ENCODE results near the gene SEPTIN12. TPM values are rescaled to one million over a fixed set of nuclear protein-coding genes. Genes with fewer than 3 reads are reported as not detected.
A peak's percentile ranks its signal among the peaks of the same experiment; 100 is the strongest.

The SEPTIN12 gene
- total and polyA plus RNA-seq, 2 donors (not counting 3 experiments of a cell fraction or from before 2014, with no cell fraction given), result not detected

DNA sequence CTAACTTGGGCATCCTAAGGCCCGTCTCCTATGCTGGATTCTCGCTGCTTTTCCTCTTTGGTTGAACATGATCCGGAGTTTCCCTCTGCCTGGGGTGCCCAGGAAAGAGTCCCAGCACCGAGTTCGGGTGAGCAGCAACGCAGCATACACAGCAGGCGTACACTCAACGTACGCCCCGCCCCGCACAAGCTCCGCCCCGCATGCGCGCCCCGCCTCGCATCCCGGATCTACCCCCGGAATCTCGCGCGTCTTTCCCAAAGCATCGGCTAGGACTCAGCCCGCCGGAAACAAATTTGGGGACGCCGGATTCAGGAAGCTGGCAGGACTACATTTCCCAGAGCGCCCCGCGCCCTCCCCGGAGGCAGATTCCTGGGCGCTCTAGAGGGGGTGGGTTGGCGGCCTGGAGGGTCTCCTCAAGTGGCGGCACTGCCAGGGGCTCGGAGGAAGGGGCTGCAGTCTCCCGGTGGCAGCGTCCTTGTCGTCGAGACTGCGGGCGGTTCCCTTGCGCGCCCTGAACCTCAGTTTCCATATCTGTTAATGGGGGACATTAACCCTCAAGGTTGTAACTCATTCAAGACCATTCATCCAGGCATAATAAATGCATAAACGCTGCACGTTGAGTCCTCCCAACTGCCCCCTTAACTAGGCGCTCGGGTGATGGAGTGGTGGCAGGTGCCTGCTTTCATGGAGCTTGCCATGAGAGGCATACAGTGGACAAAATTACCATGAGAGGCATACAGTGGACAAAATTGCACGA, 19.4 kb downstream of the SEPTIN12 start:
- ChIA-PET POLR2A (interaction anchor here (0.6 to 1.0 kb wide), 3 partner anchors 10 to 34 kb away, joined by 3 read pairs; partner anchors contain the start of genes ANKS3, DNAAF8 and ROGDI), CTCF (interaction anchor here (0.6 to 1.4 kb wide), 4 partner anchors 17 to 189 kb away, joined by 3 to 6 read pairs (median 3); partner anchors contain the start of genes ANKS3, DNAAF8 and ROGDI)
- intact Hi-C loops (cut with micrococcal nuclease) (loop anchor here (1.0 kb wide), 1 partner anchor 34 kb away; the partner anchor contains the start of gene ROGDI), dilution Hi-C loops (cut with MboI; ENCODE audit: extremely low pct_ligation_motif_present, low sequenced_read_pairs) (no loop called here)
- H3K4me2 ChIP-seq (ENCODE audit: insufficient read depth, low read length), result peak overlapping the region; percentile 90
- H3K79me2 ChIP-seq (ENCODE audit: control insufficient read depth, insufficient read depth, low read length), result peaks cover 12% of the 10 kb centered on the region
- no TSS peak for BruUV-seq (replicated peaks)
- H3K4me1 ChIP-seq (ENCODE audit: control insufficient read depth, extremely low read depth, insufficient read depth, low read length), result peaks cover 15% of the 10 kb centered on the region
- peak overlapping the region; percentile 83 for H2AFZ ChIP-seq (ENCODE audit: low read depth, low read length)
- peak overlapping the region; percentile 53 for H3K9ac ChIP-seq (replicated peaks; ENCODE audit: extremely low read depth, insufficient read depth, low read length)
- no peaks in the 10 kb centered on the region for H3K9me1 ChIP-seq (replicated peaks; ENCODE audit: control insufficient read depth, extremely low read depth, insufficient read depth, low read length)
- TF ChIP-seq POLR2A (IDR thresholded peaks at IDR 0.05; ENCODE audit: low read depth, low read length) (peak; percentile 79), POLR2AphosphoS5 (IDR thresholded peaks at IDR 0.05; ENCODE audit: insufficient read depth, low read depth, low read length) (peak; percentile 57), FOS (IDR thresholded peaks at IDR 0.05; ENCODE audit: borderline replicate concordance, insufficient read depth, low read length) (no peak)
- peaks cover 0 to 10% of the 10 kb centered on the region in 2 experiments for H3K36me3 ChIP-seq (ENCODE audit: control insufficient read depth in 2 of 2, extremely low read depth in 1 of 2, insufficient read depth in 2 of 2, low read length in 2 of 2)
- DNase-seq (ENCODE audit: low read depth, low spot score), result peak; percentile 95
- H4K20me1 ChIP-seq (replicated peaks; ENCODE audit: control insufficient read depth, extremely low read depth, insufficient read depth, low read length), result no peaks in the 10 kb centered on the region
- no peaks in the 10 kb centered on the region for H3K9me3 ChIP-seq (replicated peaks; ENCODE audit: control insufficient read depth, insufficient read depth, low read length)
- H3K4me3 ChIP-seq (replicated peaks in 1 of 3; ENCODE audit: insufficient read depth in 1 of 3, low read depth in 1 of 3, low read length in 3 of 3), result peak overlapping the region; percentile 21 to 68 (median 51)
- peak; percentile 98 for FAIRE-seq
- peak overlapping the region; percentile 33 for H3K27ac ChIP-seq (ENCODE audit: insufficient read depth, low read depth, low read length)
- H3K27me3 ChIP-seq (ENCODE audit: control insufficient read depth in 2 of 2, insufficient read depth in 2 of 2, low read length in 2 of 2), result no peaks in the 10 kb centered on the region

GRCh38 chr16:4767872-4768548, 20.1 kb downstream of the SEPTIN12 start:
- Histone ChIP-seq H2AFZ (ENCODE audit: low read depth, low read length) (peak overlapping the region; percentile 80), H3K9me1 (replicated peaks; ENCODE audit: control insufficient read depth, extremely low read depth, insufficient read depth, low read length) (no peaks in the 10 kb centered on the region), H3K4me2 (ENCODE audit: insufficient read depth, low read length) (peak overlapping the region; percentile 90), H3K27me3 (ENCODE audit: control insufficient read depth in 2 of 2, insufficient read depth in 2 of 2, low read length in 2 of 2) (no peaks in the 10 kb centered on the region), H4K20me1 (replicated peaks; ENCODE audit: control insufficient read depth, extremely low read depth, insufficient read depth, low read length) (no peaks in the 10 kb centered on the region), H3K9ac (replicated peaks; ENCODE audit: extremely low read depth, insufficient read depth, low read length) (peak overlapping the region; percentile 53), H3K36me3 (ENCODE audit: control insufficient read depth in 2 of 2, extremely low read depth in 1 of 2, insufficient read depth in 2 of 2, low read length in 2 of 2) (peaks cover 0 to 13% of the 10 kb centered on the region in 2 experiments), H3K4me1 (ENCODE audit: control insufficient read depth, extremely low read depth, insufficient read depth, low read length) (peaks cover 15% of the 10 kb centered on the region), H3K9me3 (replicated peaks; ENCODE audit: control insufficient read depth, insufficient read depth, low read length) (no peaks in the 10 kb centered on the region), H3K27ac (ENCODE audit: insufficient read depth, low read depth, low read length) (peak overlapping the region; percentile 33), H3K79me2 (ENCODE audit: control insufficient read depth, insufficient read depth, low read length) (peaks cover 12% of the 10 kb centered on the region), H3K4me3 (replicated peaks in 1 of 3; ENCODE audit: insufficient read depth in 1 of 3, low read depth in 1 of 3, low read length in 3 of 3) (peak overlapping the region; percentile 14 to 68 (median 51))
- dilution Hi-C loops (cut with MboI; ENCODE audit: extremely low pct_ligation_motif_present, low sequenced_read_pairs) (no loop called here), intact Hi-C loops (cut with micrococcal nuclease) (loop anchor here (1.0 to 2.0 kb wide), 3 partner anchors 34 to 189 kb away; partner anchors contain the start of genes ANKS3, DNAAF8 and ROGDI)
- DNase-seq (ENCODE audit: low read depth, low spot score) (no peak), FAIRE-seq (no peak)
- no peak for TF ChIP-seq GATA2 (IDR thresholded peaks at IDR 0.05; ENCODE audit: insufficient read depth, insufficient read length, low read depth, low read length)
- no peak for TF ChIP-seq JUN (IDR thresholded peaks at IDR 0.05; ENCODE audit: borderline replicate concordance, insufficient read depth, insufficient read length, low read depth)
- TF ChIP-seq FOS (IDR thresholded peaks at IDR 0.05; ENCODE audit: borderline replicate concordance, insufficient read depth, low read length), result no peak
- TF ChIP-seq POLR2AphosphoS5 (IDR thresholded peaks at IDR 0.05; ENCODE audit: insufficient read depth, low read depth, low read length), result no peak
- no peak for TF ChIP-seq EZH2 (IDR thresholded peaks at IDR 0.05; ENCODE audit: borderline replicate concordance, low read depth, low read length, severe bottlenecking)
- no peak for TF ChIP-seq MYC (IDR thresholded peaks at IDR 0.05; ENCODE audit: low read depth, low read length)
- no peak for TF ChIP-seq POLR2A (IDR thresholded peaks at IDR 0.05; ENCODE audit: low read depth, low read length)
- TF ChIP-seq CTCF (IDR thresholded peaks at IDR 0.05; ENCODE audit: extremely low read depth in 1 of 2, insufficient read depth in 1 of 2, low read depth in 1 of 2, low read length in 2 of 2), result no peak
- TF ChIP-seq, protein P1, sequence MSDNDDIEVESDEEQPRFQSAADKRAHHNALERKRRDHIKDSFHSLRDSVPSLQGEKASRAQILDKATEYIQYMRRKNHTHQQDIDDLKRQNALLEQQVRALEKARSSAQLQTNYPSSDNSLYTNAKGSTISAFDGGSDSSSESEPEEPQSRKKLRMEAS (IDR thresholded peaks at IDR 0.05; ENCODE audit: insufficient read depth, insufficient read length), result no peak
- POLR2A ChIA-PET, result interaction anchor here (1.0 kb wide), 1 partner anchor 35 kb away, joined by 3 read pairs; the partner anchor contains the start of gene ROGDI
- no TSS peak for BruUV-seq (replicated peaks)
- CTCF ChIA-PET, result interaction anchor here (0.9 to 1.4 kb wide), 3 partner anchors 34 to 189 kb away, joined by 3 to 6 read pairs (median 3); partner anchors contain the start of genes ANKS3, DNAAF8 and ROGDI

Measured in endothelial cell of umbilical vein (primary cell).